HG03520 (cell line): ENCODE measurements around the gene MCF2L.
"Not testable (repeated sequence)": the region's sequence is repeated elsewhere in the genome, so short reads cannot be mapped to it uniquely, and the experiment has no call there.

Experiments used
- ATAC-seq: cut with Tn5 transposase; IDR thresholded peaks from one replicate; pipeline ENCODE4 v1.9.1; 2021; ENCODE audit warnings: mild to moderate bottlenecking, moderate library complexity; ENCODE audit not compliant: unreplicated experiment

The MCF2L gene

GRCh38 chr13:112968910-112969691 lies at the start of gene MCF2L:
MCF2L (plus strand) TSS chr13:112969214; CDS start chr13:112969380, 166 bp downstream.
- ATAC-seq: peak; percentile 59

- ATAC-seq: no peak
Measured at GRCh38 chr13:112923962-112924361, 45.1 kb upstream of the MCF2L start.

GRCh38 chr13:112924365-112924764 lies 44.6 kb upstream of the MCF2L start:
- ATAC-seq: no peak

DNA sequence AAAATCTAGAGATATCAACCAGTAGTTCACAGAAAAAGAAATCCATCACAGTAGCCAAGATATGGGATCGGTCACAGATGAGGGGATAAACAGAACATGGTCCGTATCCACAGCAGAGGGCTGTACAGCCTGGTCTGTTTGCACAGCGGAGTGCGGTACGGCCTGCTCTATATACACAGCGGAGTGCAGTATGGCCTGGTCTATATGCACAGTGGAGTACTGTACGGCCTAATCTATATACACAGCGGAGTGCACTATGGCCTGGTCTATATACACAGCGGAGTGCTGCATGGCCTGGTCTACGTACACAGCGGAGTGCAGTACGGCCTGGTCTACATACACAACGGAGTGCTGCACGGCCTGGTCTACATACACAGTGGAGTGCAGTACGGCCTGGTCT lies 43.0 kb upstream of the MCF2L start:
- ATAC-seq: no peak

GRCh38 chr13:112926993-112927392 lies 42.0 kb upstream of the MCF2L start:
- ATAC-seq: no peak

DNA sequence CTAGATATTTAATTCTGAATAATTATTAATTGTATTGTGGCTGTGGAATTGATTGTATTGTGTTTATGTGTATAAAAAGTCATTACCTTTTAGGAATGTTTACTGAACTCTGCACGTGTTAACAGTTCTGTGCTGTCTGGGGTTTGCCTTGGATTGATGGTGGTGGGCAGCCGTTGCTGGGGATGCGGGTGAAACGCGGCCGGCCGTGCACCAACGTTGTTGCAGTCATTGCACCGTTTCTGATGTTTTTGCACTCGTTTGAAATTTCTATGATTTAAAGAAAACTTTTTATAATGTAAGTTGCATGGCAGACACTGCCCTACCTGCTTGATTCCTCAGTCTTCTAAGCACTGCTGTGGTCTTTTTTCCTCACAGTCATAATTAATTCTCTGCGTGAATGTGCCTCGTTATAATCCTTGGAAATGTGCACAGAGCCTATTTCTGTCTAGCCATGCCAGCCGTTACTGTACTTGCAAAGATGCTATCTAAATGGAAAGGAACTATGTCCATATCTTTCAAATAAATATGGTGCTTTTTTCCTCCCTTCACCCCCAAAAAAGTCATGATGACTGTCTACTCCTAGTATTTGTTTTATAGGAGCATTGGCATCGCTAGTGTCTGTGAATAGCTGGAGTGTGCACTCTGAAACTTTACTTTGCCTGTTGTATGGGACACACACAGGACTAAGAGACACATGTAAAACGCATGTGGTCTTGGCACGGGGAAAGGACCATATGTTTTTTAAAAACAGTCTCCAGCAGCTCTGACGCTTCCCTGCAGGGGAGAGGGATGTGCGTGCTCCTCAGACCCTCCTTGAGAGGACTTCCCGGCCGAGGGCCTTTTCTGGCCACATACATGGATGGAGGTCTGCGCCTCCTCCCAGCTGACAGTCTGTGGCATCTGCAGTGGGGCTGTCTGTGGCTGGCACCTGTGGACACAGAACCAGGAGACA lies 40.7 kb upstream of the MCF2L start:
- ATAC-seq: no peak

GRCh38 chr13:112928972-112929782 lies 39.8 kb upstream of the MCF2L start:
- ATAC-seq: no peak

DNA sequence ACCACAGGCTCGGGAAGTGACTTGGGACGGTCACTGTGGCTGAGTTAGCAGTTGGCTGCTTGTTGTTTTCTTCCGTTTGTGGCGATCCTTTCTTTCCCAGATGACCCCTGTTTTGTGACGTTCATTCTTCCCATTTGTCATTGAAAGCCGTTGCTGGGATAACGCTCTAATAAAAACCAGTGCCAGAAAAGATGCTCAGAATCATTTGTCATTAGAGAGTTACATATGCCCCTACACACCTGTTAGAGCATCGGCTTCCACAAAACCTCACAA lies 39.3 kb upstream of the MCF2L start:
- no peak for ATAC-seq

DNA sequence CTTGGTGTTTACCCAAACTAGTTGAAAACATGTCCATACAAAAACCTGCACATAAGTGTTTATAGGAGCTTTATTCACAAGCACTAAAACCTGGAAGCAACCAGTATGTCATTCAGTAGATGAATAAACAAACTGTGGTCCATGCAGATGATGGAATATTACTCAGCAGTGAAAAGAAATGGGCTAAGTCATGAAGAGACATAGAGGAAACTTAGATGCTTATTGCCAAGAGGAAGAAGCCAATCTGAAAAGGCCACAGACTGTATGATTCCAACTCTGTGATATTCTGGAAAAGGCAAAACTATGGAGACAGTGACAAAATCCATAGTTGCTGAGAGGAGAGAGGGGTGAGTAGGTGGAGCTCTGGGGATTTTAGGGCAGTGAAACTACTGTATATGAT lies 38.8 kb upstream of the MCF2L start:
- ATAC-seq: no peak

GRCh38 chr13:112931028-112931934 lies 37.7 kb upstream of the MCF2L start:
- no peak for ATAC-seq

GRCh38 chr13:112932971-112933370 lies 36.0 kb upstream of the MCF2L start:
- no peak for ATAC-seq

- ATAC-seq: no peak
Measured at GRCh38 chr13:112933649-112934048, 35.4 kb upstream of the MCF2L start.

GRCh38 chr13:112934078-112934477 lies 34.9 kb upstream of the MCF2L start:
- no peak for ATAC-seq

- ATAC-seq: no peak
Measured at GRCh38 chr13:112938680-112939079, 30.3 kb upstream of the MCF2L start.

DNA sequence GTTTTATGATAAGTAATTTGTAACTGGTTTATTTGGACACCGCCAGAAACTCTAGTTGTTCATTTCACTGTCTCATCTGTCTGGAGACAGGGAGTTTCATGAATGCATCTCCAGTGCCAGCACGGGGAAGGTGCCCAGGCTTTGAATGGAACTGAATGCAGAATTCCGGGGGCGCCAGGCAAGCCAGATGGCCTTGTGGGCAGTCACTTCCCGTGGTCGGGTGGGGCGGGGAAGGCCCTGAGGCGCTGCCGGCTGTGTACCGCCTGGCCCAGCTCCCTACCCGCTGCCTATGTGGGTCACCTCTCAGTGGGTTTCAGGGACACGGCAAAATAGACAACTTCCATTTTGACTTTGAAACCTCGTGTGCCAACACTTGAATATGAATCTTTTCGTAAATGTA lies 28.8 kb upstream of the MCF2L start:
- no peak for ATAC-seq

DNA sequence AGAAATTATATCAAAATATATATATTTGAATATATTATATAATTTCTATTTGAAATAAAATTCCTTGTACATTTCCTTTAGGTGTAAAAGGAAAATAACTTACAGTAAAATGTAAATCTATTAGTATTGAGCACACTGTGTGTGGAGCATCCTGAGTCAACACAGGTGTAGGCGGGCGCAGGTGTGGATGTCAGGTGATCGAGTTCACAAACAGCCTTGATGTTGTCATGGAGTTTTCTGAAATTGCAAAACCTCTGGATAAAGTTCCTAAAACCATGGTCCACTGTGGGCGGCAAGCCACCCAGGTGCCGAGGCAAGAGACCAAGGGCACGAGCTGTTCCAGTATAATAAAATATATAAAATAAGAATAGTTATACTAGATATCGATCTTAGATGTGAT lies 27.7 kb upstream of the MCF2L start:
- no peak for ATAC-seq

DNA sequence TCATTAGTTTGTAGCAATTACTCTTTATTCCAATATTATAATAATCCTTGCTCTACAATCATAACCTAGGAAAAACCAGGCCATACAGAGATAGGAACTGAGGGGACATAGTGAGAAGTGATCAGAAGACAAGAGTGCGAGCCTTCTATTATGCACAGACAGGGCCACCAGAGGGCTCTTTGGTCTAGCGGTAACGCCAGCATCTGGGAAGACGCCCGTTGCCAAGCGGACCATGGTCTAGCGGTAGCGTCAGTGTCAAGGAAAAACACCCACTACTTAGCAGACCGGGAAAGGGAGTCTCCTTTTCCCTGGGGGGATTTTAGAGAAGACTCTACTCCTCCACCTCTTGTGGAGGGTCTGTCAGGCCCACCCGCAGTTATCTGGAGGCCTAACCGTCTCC lies 27.2 kb upstream of the MCF2L start:
- ATAC-seq: not testable (repeated sequence)

DNA sequence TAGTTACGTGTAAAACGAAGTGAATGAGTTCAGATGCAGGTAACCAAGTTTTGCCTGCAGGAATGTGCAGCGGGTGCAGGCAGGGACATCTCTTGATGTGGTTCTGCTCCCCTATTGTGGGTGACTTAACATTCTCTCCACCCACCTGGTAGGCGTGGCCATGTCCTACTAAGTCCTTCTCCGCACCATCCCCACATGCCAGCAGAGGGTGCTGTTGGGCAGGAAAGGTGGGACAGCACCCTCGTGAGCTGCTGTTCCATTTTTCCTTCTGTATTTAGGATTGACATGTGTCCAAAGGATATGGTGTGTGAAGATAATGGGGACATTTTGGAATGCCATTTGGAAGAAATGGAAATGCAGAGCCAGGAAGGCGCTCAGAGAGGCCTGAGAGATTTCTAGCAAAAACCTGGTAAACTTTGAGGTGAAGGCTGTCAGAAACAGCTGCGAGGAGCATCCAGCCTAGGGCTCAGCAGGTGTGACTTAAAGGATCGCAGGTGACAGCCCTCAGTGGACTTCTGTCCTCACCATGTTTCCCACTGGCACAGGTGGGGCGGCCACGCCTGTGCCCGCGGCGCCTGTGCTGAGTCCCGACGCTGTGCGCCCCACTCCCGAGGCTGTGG lies 26.2 kb upstream of the MCF2L start:
- peak; percentile 99 for ATAC-seq

- ATAC-seq: peak; percentile 12
Measured at GRCh38 chr13:112943309-112944125, 25.5 kb upstream of the MCF2L start.
